HG02970 (cell line): ENCODE data around the gene RELCH.

ENCODE experiments used
- ATAC-seq: cut with Tn5 transposase; IDR thresholded peaks from one replicate; pipeline ENCODE4 v1.9.1; 2021; ENCODE audit warnings: mild to moderate bottlenecking, moderate library complexity, moderate number of reproducible peaks; ENCODE audit not compliant: unreplicated experiment, low FRiP score

RELCH gene

DNA sequence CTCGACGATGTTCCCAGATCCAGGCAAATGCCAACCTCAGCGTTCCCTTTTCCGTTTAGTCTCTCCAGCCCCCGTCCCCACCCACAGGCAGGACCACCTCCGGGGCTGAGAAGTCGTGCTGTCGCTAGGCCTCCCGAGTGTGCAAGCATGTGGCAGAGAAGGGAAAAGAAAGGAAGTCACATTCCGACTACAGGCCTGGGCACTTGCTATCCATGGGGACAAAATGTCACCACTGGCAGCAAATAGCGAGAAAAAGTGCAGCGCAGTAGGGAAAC is 619 bp upstream of the RELCH start:
- ATAC-seq = peak; percentile 15

DNA sequence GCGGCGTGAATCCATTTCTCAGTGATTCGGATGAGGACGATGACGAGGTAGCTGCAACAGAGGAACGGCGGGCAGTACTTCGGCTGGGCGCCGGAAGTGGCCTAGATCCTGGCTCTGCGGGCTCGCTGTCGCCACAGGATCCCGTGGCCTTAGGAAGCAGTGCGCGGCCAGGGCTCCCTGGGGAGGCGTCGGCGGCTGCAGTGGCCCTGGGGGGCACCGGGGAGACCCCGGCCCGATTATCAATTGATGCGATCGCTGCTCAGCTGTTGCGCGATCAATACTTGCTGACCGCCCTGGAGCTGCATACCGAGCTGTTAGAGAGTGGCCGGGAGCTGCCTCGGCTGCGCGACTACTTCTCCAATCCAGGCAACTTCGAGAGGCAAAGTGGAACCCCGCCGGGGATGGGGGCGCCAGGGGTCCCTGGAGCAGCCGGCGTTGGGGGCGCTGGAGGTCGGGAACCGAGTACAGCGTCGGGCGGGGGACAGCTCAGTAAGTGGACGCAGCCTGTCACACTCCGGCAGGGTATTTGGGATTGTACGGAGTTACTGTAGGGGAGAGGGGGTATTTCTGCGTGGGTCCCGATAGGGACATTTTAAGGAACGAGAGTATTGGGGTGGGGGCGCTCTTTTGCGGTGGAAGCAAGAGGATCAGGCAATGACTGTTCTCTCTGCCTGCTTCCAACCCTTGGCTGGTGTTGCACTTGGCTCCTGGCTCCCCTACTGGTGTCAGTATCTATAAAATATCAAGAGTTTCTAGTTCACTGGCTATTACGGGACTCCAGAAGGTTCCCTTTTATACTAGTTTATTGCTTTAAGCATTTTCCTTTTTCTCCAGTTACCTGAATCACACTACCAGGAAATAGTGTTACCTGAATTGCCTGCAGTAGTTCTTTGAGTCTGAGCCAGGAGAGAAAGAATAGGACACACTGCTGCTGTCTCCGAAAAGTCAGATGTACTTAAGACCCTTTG is 772 bp downstream of the RELCH start:
- ATAC-seq = no peak

DNA sequence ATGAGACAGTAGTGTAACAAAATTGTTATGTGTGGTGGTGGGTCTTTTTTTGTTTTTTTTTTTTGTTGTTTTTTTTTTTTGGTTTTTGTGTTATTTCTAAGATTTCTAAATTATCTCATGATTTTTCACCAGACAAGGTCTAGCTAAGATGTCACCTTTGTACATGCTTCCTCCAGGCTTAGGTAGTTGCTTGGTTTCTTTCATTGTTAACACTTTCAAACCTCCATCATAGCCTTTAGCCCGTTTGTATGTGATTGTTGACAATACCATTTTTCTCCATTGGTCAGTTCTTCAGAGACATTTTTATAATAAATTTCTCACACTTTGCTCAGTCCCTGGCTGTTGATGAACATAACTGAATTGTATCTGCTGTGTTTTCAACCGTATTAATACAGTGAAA is 2.2 kb downstream of the RELCH start:
- no peak for ATAC-seq

DNA sequence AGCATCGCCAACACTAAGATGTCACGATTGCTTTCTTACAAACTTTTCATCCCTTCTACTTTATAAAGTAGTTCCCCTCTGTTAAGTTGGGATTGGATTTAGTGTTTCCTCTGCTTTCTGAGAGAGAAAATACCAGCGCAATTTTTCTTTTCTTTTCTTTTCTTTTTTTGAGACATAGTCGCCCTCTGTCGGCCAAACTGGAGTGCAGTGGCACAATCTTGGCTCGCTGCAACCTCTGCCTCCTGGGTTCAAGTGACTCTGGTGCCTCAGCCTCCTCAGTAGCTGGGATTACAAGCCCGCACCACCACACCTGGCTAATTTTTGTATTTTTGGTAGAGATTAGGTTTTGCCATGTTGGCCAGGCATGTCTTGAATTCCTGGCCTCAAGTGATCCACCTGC is 9.0 kb downstream of the RELCH start:
- no peak for ATAC-seq

DNA sequence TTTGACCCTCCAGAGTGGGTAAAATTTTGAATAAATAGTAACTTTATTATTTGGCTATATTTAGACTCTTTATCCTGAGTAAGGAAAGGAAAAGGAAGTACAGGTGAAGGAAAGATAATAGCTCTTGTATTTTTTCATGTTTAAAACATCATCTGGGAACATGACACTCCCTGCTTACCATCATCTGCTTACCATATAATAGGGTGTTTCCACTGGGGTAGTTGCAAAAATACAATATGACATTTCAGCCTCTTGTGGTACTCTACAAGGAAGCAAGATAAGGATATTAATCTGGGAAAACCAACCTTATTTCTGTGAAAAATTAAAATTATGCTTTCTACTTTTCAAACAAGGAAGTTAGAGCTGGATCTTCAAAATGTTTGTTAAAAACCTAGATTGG is 9.9 kb downstream of the RELCH start:
- no peak for ATAC-seq

DNA sequence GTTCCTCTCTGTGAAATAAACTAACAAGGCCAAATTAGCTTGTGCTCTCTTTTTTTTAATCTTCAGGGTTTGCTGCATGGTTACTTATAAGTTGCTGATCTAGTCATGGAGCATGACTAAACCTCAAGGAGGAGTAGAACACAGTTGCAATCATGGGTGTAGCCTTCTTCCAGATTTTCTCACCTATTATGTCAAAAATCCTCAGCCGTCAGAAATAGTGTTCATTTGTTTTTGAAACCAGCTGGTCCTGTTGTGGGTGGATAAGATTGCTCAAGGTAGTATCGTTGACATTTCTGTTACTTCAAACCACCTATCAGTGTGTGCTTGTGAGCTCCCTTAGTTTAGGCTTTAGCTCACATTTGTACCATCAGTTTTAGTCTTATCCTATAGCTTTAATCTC is 11.2 kb downstream of the RELCH start:
- ATAC-seq = no peak

DNA sequence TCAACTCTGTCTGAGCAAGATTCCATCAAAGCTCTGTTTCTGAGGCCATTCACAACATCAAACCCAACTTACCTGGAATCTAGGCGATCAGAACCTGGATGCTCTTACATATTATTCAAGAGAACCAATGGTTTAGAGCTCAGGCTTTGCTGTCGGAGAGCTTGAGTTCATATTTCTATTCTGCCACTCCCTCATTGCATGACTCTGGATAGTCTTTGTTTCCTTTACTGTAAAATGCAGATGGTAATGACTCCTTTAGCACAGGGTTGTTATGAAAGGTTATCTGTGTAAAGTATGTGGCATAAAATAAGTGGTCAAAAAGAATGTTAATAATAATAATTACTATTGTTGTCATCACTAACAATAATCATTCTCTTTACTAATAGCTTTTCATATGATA is 12.6 kb downstream of the RELCH start:
- no peak for ATAC-seq

DNA sequence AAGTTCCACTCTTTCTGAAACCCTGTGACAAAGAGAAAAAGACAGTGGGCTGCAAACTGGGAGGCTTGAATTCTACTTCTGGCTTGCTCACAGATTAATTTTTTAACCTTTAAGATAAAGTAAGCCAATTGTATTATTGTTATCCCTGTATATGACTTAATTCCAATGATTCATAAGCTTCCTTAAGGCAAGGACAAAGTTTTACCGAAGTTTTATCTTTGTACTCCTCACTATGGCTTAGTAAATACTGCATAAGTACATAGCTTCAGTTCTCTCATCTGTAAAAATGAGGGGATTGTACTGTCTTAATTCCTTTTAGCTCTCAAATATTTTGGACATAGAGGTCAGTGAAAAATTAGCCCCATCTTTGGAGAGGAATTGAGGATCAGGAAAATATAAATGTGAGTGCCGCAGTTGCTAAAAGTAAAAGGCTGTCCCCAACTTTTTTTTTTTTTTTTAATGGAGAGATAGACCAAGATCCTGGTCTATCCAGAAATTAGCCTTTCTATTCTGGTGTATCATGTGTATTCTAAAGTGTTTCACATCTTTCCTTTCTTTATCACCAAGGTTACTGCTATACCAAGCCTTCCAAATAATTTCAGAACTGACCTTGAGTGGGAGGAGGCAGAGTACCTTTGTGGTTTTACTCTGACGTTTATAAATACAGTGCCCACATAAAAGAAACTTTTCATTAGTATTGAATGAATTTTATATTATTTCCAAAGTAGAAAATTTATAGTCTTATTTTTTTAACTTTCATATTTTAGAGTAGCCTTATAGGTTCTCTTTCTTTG is 13.3 kb downstream of the RELCH start:
- no peak for ATAC-seq

DNA sequence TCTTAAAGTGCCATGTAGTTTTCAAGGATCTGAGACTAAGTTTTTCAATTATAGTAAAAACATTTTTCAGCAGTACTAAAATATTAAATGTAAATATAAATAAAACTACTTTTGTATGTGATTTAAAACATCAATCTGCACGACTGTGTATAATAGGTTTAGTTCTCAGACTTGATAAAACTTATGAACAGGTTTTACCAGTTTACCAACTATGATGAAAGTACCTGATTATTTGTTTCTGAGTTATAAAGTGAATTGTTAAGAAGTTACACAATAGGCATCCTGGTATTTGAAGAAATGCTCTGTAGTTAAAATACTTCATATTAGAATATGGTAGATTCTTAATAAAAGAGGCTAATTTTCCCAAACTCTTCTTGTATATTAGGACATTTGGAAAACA is 14.8 kb downstream of the RELCH start:
- ATAC-seq = no peak

DNA sequence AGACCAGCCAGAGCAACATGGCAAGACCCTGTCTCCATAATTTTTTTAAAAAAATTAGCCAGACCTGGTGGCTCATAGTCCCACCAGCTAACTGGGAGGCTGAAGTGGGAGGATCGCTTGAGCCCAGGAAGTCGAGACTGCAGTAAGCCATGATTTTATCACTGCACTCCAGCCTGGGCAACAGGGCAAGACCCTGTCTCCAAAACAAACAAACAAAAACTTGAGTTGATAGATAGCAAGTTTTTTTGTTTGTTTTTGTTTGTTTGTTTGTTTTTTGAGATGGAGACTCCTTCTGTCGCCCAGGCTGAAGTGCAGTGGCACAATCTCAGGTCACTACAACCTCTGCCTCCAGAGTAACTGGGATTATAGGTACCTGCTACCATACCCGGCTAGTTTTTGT is 18.8 kb downstream of the RELCH start:
- no peak for ATAC-seq

DNA sequence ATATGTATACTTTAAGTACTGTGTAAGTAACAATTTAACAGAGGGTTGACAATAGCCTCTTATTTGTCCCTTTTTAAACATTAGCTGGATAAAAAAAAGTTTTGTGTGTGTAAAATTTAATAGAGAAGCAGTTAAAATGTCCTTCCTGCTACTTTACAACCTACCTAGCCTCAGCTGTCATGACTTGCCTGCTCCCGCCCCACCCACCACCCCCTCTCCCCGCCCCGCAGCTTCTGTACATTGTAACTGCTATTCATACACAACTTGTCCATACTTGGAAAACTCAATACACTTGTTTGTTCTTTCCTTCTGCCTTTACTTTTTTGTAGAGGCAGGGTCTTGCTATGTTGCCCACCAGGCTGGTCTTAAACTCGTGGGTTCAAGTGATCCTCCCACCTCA is 19.5 kb downstream of the RELCH start:
- no peak for ATAC-seq

DNA sequence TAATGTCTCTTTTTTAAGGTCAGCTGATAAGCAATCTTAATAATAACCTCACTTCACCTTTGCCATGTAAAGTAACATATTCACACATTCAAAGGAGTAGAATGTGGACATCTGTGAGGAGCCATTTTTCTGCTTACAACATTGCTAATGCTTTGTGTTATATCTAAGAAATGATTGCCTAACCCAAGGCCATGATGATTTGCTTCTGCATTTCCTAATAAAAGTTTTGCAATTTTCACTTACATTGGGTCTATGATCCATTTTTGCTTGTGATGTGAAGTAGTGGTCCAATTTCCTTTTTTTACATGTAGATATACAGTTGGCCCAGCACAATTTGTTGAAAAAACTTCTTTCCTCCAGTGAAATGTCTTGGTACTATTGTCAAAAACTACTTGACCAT is 22.0 kb downstream of the RELCH start:
- no peak for ATAC-seq

DNA sequence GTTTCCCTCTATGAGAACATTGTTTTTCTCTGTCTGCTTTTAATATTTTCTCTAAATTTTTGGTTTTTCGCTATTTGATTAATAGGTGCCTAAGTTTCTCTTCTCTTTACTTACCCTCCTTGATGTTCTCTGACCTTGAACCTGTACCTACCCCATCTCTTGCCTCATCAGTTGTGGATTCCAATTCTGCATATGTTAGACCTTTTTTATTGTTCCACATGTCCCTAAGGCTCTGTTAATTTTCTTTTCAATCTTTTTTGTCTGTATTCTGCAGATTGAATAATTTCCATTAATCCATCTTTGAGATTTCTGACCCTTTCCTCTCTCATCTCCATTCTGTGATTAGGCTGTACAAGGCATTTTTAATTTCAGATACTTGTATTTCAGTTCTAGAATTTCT is 23.1 kb downstream of the RELCH start:
- no peak for ATAC-seq

DNA sequence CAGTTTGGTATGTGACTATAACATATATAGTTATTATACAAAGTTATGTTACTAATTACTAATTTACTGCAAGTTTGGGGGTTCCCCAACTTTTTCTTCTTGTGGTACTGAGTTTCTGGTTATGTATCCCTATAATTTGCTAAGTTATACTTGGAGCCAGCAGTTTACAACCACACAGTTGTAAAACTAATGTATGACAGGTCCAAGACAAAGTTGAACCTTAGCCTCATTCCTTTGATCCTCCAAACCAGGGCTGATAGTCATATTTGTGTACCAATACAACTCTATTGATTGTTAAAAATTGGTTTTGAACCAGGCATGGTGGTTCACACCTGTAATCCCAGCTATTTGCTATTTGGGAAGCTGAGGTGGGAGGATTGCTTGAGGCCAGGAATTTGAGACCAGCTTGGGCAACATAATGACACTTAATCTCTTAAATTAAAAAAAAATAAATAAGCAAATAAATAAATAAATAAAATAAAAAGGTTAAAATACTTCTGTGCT is 24.3 kb downstream of the RELCH start:
- no peak for ATAC-seq

DNA sequence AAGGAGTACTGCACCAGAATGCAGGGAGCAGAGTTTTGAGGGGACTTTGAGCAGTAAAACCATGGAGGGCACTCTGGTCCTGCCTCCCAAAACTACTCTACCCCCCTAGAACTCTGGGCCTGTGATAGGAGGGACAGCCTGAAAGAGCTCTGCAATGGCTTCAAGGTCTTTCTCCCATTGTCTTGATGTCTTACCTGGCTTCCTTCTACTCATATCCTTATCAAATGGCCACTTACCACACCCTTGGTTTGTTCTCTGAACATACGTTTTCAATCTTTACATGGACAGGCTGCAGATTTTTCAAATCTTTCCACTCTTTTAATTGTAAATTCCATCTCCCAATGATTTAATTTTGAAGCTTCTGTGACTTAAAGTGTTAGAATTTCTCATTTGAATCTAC is 27.7 kb downstream of the RELCH start:
- ATAC-seq = no peak

DNA sequence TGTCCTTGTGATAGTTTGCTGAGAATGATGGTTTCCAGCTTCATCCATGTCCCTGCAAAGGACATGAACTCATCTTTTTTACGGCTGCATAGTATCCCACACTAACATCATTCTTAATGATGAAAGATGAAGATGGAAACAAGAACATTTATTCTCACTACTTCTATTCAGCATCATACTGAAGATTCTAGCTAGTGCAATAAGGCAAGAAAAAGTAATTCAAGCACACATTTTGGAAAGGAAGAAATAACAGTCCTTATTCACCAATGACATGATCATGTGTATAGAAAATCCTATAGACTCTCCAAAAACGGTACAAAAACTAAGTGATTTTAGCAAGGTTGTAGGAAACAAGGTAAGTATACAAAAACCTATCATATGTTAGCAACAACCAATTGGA is 37.2 kb downstream of the RELCH start:
- ATAC-seq = no peak

DNA sequence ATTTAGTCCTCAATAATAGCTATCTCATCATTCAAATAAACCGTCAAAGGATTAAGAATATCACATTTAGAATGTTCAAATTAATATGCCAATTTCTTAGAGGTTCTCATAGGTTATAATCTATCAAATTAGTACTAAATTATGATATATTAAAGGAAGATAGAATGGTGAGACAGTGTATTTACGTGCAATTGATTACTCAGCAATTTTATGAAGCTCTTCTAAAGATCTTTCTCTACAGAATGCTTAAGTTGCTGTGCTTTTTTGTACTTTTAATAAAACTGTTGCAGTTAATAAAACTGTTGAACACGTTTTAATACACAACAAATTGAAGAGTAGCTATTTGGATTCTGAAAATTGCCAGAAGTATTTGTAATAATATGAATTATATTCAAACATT is 39.0 kb downstream of the RELCH start:
- ATAC-seq = no peak

DNA sequence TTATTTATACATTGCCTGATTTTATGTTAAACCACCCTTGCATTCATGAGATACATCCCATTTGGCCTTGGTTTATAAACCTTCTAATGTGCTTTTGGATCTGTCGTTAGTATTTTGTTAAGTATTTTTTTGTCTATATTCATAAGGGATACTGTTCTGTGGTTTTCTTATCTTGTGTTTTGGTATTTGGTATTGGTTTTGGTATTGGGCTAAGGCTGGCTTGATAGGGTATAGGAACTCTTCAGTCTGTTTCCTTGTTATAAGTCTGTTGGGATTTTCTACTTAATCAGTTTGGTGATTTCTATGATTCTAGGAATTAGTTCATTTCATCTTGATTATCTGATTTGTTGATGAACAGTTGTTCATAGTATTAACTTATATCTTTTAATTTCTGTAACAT is 49.2 kb downstream of the RELCH start:
- no peak for ATAC-seq

DNA sequence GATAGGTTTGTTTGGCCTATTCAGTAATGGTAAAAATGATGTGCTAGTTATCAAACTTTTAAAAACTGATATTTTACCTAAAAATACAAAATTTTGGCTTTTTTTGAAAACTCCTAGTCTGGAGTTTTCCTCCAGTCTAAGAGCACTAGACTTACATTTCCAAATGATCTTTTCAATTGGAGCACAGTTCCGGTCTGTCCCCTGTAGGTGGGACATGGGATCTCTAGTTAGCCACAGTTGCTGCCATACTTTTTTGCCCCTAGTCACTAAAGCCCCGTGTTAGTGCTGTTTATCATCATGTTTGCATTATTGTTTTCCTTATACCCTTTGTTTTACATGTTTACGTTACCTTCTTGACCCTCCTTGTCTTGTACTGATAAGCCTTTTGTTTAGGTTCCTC is 52.4 kb downstream of the RELCH start:
- ATAC-seq = no peak

DNA sequence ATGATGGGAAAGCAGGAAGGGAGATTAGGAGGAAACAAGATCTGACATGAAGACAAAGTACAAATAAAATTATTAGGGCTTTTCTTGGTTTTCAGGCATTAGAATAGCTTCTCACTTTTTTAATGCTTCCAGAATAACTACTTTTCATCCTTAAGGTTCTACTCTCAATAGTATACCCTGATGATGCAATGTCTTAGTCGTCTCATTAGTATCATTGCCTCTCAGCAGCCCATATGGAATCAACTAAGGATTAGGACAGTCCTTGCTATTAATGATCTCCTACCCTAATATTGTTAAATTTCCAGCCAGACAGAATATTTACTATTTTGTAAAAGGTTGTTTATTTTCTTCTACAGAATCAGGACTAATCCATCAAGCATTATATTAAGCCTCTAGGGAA is 55.9 kb downstream of the RELCH start:
- ATAC-seq = no peak

DNA sequence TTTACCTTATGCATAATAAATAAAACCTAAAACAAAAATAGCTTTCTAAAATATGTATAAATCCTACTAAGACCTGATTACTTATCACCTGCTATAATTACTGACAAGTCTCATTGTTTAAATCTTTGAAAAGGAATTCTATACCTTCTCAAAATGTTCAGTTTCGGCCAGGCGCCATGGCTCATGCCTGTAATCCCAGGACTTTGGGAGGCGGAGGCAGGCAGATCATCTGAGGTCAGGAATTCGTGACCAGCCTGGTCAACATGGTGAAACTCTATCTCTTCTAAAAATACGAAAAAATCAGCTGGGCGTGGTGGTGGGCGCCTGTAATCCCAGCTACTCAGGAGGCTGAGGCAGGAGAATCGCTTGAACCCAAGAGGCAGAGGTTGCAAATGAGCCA is 58.1 kb downstream of the RELCH start:
- ATAC-seq = no peak

DNA sequence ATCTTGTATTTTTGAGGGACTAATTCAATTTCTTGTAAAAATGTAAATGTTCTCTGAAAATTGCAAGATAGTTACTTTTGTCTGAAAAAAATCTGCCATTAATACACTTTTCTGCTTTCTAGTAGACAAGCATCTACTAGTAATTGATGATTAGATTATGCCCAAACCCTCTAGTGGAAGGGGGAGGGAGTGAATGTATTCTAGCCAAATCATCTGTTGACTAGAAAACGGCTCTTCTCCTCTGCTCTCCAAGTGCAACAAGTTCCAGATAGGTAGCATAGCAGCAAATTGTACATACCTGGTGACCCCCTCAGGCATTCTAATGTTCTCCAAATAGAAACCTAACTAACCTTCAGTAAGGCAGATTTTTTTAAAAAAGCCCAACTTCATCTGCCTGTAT is 58.6 kb downstream of the RELCH start:
- ATAC-seq = no peak
